ENCODE measurements around the gene DPP6. TPM values are rescaled to one million over a fixed set of nuclear protein-coding genes. Genes with fewer than 3 reads are reported as not detected.

DPP6 gene
- polyA plus RNA-seq, 2 of the 4 experiments (the other 2 are of a cell fraction): not detected

- ChIA-PET CTCF (no interaction called here), POLR2A (no interaction called here)
- no peak for TF ChIP-seq HOXA7 (CRISPR knock-in tag; IDR thresholded peaks at IDR 0.05)
- TF ChIP-seq MAFK (IDR thresholded peaks at IDR 0.05; ENCODE audit: partially characterized antibody): peak; percentile 33
- Histone ChIP-seq H3K27ac (no peak overlapping the region), H3K4me3 (no peak overlapping the region), H3K4me2 (no peak overlapping the region), H3K9me3 (no peaks in the 10 kb centered on the region), H3K4me1 (no peaks in the 10 kb centered on the region)
- 3% methylated on average over 2 of the region's 2 CpGs for WGBS (ENCODE audit: missing lambda C conversion rate)
- FAIRE-seq (no peak), DNase-seq (ENCODE audit: low read depth in 1 of 2, low spot score in 1 of 2) (no peak), ATAC-seq (no peak)
Measured at GRCh38 chr7:154188330-154188729, 136.1 kb downstream of the DPP6 start.

GRCh38 chr7:154195266-154195665 lies 143.1 kb downstream of the DPP6 start:
- no peaks in the 10 kb centered on the region for H3K4me1 ChIP-seq
- TF ChIP-seq KDM5A (IDR thresholded peaks at IDR 0.05): no peak
- H3K4me2 ChIP-seq: no peak overlapping the region
- 39% methylated on average over 7 of the region's 7 CpGs for WGBS (ENCODE audit: missing lambda C conversion rate)
- FAIRE-seq (no peak), ATAC-seq (no peak), DNase-seq (ENCODE audit: low read depth in 1 of 2, low spot score in 1 of 2) (no peak)
- no peak overlapping the region for H3K27ac ChIP-seq
- ChIA-PET CTCF (no interaction called here), POLR2A (no interaction called here)
- H3K9me3 ChIP-seq: no peaks in the 10 kb centered on the region
- H3K4me3 ChIP-seq: no peak overlapping the region

GRCh38 chr7:154198481-154198880 lies 146.3 kb downstream of the DPP6 start:
- Histone ChIP-seq H3K27ac (no peak overlapping the region), H3K4me2 (no peak overlapping the region), H3K4me1 (no peaks in the 10 kb centered on the region), H3K9me3 (no peaks in the 10 kb centered on the region), H3K4me3 (no peak overlapping the region)
- no peak for FAIRE-seq
- no peak for DNase-seq (ENCODE audit: low read depth in 1 of 2, low spot score in 1 of 2)
- no peak for ATAC-seq
- 5% methylated on average over 6 of the region's 6 CpGs for WGBS (ENCODE audit: missing lambda C conversion rate)
- ChIA-PET POLR2A (no interaction called here), CTCF (no interaction called here)
- TF ChIP-seq RFX5 (IDR thresholded peaks at IDR 0.05): no peak
- no peak for TF ChIP-seq RCOR1 (IDR thresholded peaks at IDR 0.05; ENCODE audit: low read depth, low read length)
- TF ChIP-seq POLR2A (IDR thresholded peaks at IDR 0.05; ENCODE audit: low read length): no peak
- no peak for TF ChIP-seq MYC (IDR thresholded peaks at IDR 0.05; ENCODE audit: borderline replicate concordance, low read length)
- TF ChIP-seq E2F6 (IDR thresholded peaks at IDR 0.05; ENCODE audit: borderline replicate concordance, low read depth): no peak
- no peak for TF ChIP-seq CHD4 (IDR thresholded peaks at IDR 0.05; ENCODE audit: borderline replicate concordance)
- no peak for TF ChIP-seq SMC3 (IDR thresholded peaks at IDR 0.05)
- TF ChIP-seq SREBF2 (IDR thresholded peaks at IDR 0.05): no peak
- TF ChIP-seq EP300 (IDR thresholded peaks at IDR 0.05): no peak
- TF ChIP-seq BCL3 (IDR thresholded peaks at IDR 0.05): no peak
- no peak for TF ChIP-seq NR3C1 (IDR thresholded peaks at IDR 0.05)
- TF ChIP-seq FOSB (CRISPR knock-in tag; IDR thresholded peaks at IDR 0.05): no peak
- no peak for TF ChIP-seq RNF2 (IDR thresholded peaks at IDR 0.05; ENCODE audit: borderline replicate concordance, low read depth)
- TF ChIP-seq CHD2 (IDR thresholded peaks at IDR 0.05; ENCODE audit: low read length, partially characterized antibody): no peak
- no peak for TF ChIP-seq USF2 (IDR thresholded peaks at IDR 0.05)
- no peak for TF ChIP-seq CEBPB (IDR thresholded peaks at IDR 0.05)
- TF ChIP-seq TP53 (CRISPR knock-in tag; IDR thresholded peaks at IDR 0.05): no peak

GRCh38 chr7:154200241-154200640 lies 148.0 kb downstream of the DPP6 start:
- H3K4me2 ChIP-seq: no peak overlapping the region
- FAIRE-seq (no peak), ATAC-seq (no peak), DNase-seq (ENCODE audit: low read depth in 1 of 2, low spot score in 1 of 2) (no peak)
- POLR2A ChIA-PET: no interaction called here
- no peaks in the 10 kb centered on the region for H3K9me3 ChIP-seq
- CTCF ChIA-PET: no interaction called here
- TF ChIP-seq E2F6 (IDR thresholded peaks at IDR 0.05; ENCODE audit: borderline replicate concordance, low read depth) (no peak), FOSL2 (IDR thresholded peaks at IDR 0.05) (no peak), FOSL2 (CRISPR knock-in tag; IDR thresholded peaks at IDR 0.05) (no peak)
- H3K4me1 ChIP-seq: no peaks in the 10 kb centered on the region
- 55% methylated on average over 7 of the region's 7 CpGs for whole genome bisulfite sequencing (ENCODE audit: missing lambda C conversion rate)
- no peak overlapping the region for H3K27ac ChIP-seq
- no peak overlapping the region for H3K4me3 ChIP-seq
